GM21723 (cell line): Measurements from ENCODE around the gene KCNMA1.
"Not testable (repeated sequence)": the region's sequence is repeated elsewhere in the genome, so short reads cannot be mapped to it uniquely, and the experiment has no call there.

Experiments
- ATAC-seq: cut with Tn5 transposase; IDR thresholded peaks from one replicate; pipeline ENCODE4 v1.9.1; 2021; ENCODE audit warnings: mild to moderate bottlenecking, moderate library complexity; ENCODE audit not compliant: unreplicated experiment

Gene KCNMA1

DNA sequence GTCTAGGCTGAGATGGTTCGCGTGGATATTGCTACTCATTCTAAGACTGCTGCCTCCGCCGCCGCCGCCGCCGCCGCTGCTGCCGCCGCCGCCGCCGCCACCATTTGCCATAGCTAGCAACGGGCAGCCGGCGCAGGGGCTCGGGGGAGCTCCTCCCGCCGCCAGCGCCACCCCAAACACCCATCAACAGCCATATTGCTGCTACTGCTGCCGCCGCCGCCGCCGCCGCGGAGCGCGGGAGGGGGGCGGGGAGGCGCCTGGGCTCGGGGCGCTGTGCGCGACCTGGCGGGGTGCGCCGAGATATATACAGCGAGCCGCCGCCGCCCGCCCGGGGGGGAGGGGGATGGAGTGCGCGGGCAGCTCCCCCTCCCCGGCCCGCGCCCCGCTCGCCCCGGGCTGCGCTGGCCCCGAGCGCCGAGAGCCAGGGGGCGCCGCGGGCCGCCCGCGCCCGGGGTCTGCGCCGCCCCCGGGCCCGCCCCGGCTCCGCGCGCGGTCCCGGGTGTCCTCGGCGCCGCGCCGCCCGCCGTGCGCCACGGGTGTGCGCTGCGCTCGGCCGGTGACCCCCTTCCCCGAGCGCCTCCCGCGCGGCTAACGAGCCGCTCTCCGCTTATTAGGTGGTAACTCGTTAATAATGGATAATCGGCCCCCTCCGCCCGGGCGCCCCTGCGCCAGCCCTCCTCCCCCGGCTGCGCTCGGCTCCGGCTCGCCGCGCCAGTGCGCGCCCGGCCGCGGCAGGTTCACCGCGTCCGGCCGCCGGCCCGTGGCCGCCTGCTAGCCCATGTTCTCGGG lies at the start of gene KCNMA1:
Gene KCNMA1, minus strand, starts transcription at position 277 of the 789 bp plus-strand sequence.
- no peak for ATAC-seq

DNA sequence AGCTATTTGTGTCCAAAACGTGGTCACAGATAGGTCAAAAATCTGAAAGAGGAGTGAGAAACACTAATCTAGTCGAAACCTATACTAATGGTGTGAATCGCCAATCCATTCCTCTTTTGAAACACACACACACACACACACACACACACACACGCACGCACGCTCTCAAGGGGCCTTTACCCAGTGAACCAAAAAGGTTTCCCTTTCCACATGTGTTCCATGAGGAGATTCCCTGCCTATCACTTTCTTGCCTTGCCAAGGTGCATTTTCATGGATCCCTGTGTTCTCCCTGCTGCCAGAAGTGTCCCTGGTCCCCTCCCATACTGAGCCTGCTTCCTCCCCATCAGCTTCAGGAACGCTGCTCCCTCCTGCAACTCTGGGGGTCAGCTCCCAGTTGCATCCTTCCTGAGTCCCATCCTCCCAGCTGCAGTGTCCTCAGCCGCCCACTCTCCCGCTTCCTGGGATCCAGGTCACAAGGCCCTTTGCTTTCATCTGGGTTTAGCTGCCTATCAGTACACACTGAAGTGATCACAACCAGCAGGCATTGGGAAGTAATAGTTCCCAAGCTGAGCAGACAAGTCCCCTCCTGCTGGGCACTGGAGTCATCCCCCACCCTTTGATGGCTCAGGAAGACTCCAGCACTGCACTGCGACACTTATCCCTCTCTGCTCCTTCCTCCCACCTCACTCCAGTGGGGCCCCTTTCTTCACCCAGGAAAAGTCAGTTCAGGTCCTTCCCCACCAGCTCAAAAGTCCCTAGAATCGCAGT lies 49.2 kb upstream of the KCNMA1 start:
- no peak for ATAC-seq

DNA sequence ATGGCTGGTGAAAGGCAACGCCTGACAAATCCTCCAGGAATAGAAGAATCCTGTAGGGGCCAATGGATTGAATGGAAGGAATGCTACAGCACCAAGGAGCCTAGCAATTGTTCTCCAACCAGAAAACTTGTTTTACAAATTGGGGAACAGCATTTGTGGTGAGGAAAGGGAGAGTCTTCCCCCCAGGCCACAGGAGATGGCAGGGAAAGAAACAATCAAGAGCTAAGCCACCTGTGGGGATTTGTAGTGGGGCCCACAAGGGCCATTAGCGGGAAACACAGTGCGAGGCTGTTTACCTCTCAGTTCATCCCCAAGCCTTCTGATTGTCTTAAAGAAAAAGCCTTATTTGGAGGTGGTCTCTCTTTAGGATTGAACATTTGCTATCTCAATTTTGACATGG lies 48.5 kb upstream of the KCNMA1 start:
- no peak for ATAC-seq

DNA sequence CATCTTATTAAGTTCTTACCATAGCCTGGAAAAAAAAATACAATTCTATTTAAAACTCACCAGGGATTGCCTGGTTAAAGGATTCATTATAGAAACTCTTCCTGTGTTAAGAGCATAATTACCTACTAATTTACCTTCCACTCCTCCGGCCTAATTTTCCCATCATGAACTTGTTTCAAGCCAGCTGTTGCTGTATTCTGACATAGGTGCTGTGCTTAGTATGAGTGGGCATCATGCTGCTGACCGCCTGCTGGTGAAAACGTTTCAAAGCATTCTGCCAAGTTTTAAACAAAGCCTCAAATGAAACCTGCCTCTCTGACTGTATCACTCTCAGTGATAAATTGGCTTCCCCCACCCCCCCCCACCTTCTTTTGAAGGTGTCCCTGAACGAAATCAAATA lies 47.8 kb upstream of the KCNMA1 start:
- ATAC-seq: no peak

GRCh38 chr10:77683088-77683432 lies 45.5 kb upstream of the KCNMA1 start:
- ATAC-seq: not testable (repeated sequence)

DNA sequence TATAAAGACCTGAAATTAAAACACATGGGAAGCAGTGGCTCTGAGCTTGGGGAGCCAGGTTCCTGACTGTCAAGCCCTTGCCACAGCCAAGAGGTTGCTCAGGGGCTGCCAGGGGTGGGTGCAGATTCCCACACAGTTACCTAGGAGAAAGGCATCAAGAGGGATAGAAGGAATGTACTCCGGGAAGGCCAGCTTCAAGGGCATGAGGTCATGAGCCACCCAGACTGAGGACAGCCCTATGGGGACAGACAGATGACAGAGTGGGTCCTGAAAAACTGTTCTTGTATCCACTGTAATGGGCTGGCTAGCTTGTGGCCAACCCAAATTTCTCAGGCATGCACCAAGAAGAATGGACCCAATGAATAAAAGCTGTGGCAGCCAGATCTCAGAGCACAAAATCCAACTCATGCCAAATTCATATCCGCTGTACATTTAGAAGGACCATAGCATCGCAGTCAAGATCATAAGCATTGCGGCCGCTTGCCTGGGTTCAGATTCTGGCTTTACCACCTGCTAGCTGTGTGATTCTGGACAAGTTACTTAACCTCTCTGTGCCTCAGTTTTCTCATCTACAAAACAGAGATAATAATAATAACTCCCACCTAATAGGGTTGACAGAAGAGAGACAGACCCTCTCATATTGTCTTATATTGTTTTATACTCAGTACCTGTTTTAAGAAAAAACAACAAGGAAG lies 44.9 kb upstream of the KCNMA1 start:
- no peak for ATAC-seq

- ATAC-seq: no peak
Observed at GRCh38 chr10:77681839-77682238, 44.2 kb upstream of the KCNMA1 start.

- no peak for ATAC-seq
Observed at GRCh38 chr10:77680811-77681210, 43.2 kb upstream of the KCNMA1 start.

DNA sequence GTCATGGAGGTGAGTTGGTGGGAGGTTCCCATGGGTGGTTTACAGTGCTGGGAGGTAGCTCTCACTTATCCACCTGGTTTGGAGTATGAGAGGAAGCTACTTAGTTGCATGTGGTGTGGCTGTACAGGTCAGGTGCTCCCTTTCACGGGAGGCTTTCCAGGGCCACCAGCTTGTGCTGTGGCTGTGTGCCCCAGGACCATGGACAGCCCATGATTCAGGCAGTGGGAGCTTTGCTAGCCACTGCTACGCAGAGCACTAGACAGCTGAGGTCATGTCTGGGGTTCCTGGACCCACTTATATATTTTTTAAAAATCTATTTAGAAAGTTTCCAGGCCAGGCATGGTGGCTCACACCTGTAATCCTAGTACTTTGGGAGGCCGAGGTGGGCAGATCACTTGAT lies 42.5 kb upstream of the KCNMA1 start:
- ATAC-seq: no peak

DNA sequence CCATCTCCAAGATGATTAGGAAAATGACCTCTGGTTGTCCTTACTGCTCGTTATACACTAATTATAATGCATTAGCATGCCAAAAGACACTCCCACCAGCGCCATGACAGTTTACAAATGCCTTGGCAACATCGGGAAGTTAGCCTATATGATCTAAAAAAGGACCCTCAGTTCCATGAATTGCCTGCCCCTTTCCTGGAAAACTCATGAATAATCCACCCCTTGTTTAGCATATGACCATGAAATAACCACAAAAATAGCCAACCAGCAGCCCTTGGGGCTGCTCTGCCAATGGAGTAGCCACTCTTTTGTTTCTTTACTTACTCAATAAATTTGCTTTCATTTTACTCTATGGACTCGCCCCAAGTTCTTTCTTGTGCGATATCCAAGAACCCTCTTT lies 41.6 kb upstream of the KCNMA1 start:
- no peak for ATAC-seq

DNA sequence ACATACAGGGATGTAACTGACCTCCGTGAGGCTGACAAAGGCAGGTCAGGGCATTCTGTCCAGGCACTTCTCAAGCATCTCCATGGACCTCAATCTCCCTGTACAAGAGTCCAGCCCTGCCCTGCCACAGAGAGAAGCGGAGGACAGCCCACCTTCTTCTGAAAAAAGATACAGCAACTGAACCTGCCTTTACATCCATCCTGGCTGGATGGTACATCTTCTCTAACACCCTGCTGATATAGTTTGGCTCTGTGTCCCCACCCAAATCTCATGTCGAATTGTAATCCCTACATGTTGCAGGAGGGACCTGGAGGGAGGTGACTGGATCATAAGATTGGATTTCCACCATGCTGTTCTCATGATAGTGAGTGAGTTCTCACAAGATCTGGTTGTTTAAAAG lies 40.5 kb upstream of the KCNMA1 start:
- no peak for ATAC-seq

- ATAC-seq: no peak
Observed at GRCh38 chr10:77675347-77675746, 37.7 kb upstream of the KCNMA1 start.

- ATAC-seq: no peak
Observed at GRCh38 chr10:77673515-77674140, 36.0 kb upstream of the KCNMA1 start.

GRCh38 chr10:77673101-77673500 lies 35.5 kb upstream of the KCNMA1 start:
- ATAC-seq: no peak

GRCh38 chr10:77671594-77672252 lies 34.1 kb upstream of the KCNMA1 start:
- no peak for ATAC-seq

GRCh38 chr10:77670817-77671443 lies 33.3 kb upstream of the KCNMA1 start:
- ATAC-seq: no peak

DNA sequence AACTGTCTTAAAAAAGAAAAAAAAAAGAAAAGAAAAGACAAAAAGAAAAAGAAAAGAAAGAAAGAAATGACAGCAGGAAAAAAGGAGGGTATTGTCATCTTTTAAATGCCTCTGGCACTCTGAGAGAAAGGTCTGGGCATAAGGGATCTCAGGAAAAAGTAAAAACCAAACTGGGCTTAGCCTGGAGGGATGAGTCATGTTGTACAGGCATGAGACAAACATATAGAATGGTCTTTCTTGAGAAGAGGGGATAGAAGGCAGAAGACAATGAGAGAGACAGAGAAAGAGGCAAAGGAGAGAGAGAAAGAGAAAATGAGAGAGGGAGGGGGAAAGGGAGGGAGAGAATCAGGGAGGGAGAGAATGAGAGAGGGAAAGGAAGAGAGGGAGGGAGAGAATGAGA lies 32.3 kb upstream of the KCNMA1 start:
- no peak for ATAC-seq

GRCh38 chr10:77667426-77668324 lies 30.1 kb upstream of the KCNMA1 start:
- ATAC-seq: no peak

GRCh38 chr10:77666821-77667220 lies 29.2 kb upstream of the KCNMA1 start:
- no peak for ATAC-seq
